ENCODE measurements around the gene SRPK1. TPM values are rescaled to one million over a fixed set of nuclear protein-coding genes. Genes with fewer than 3 reads are reported as not detected.

Gene SRPK1
- total and polyA plus RNA-seq, 2 of the 8 experiments (the other 6 are each of a cell fraction or from before 2014, with no cell fraction given) = 25.7 to 116 TPM

- no peaks in the 10 kb centered on the region for H3K79me1 ChIP-seq (ENCODE audit: low read depth, low read length)
- H2AFZ ChIP-seq (ENCODE audit: low read length) = no peak overlapping the region
- no peak for FAIRE-seq
- peaks cover 0 to 3% (median 0%) of the 10 kb centered on the region in 4 experiments; a peak in 2 of 7 replicates for H3K27me3 ChIP-seq (replicated peaks in 1 of 4; ENCODE audit: control insufficient read depth in 3 of 4, extremely low read depth in 1 of 4, insufficient read depth in 3 of 4, low read length in 3 of 4)
- H3K4me2 ChIP-seq (ENCODE audit: insufficient read depth in 1 of 2, low read depth in 2 of 2, low read length in 2 of 2) = no peak overlapping the region
- H2BK12ac ChIP-seq (ENCODE audit: low read depth, low read length) = no peak overlapping the region
- no peaks in the 10 kb centered on the region for H3K36me3 ChIP-seq (ENCODE audit: control insufficient read depth in 2 of 4, insufficient read depth in 4 of 4, low read length in 3 of 4)
- peaks cover 0 to 6% (median 1%) of the 10 kb centered on the region in 4 experiments; a peak in 5 of 7 replicates for H3K4me1 ChIP-seq (replicated peaks in 1 of 4; ENCODE audit: control insufficient read depth in 3 of 4, insufficient read depth in 4 of 4, low read length in 3 of 4)
- 75% methylated on average over 2 of the region's 2 CpGs; no CpG with 5 or more reads in 1 of the 2 experiments for WGBS, 2 experiments (ENCODE audit: extremely low coverage in 1 of 2, insufficient coverage in 1 of 2, insufficient read length in 1 of 2, insufficient replicate concordance in 2 of 2, low coverage in 1 of 2, low lambda C conversion rate in 2 of 2, missing lambda C conversion rate in 1 of 2)
- H3K18ac ChIP-seq (ENCODE audit: extremely low read depth, low read length) = no peak overlapping the region
- H3K4me3 ChIP-seq (ENCODE audit: extremely low read depth in 1 of 4, insufficient read depth in 2 of 4, low read depth in 3 of 4, low read length in 4 of 4) = no peak overlapping the region
- no peak overlapping the region for H2BK5ac ChIP-seq (ENCODE audit: low read depth, low read length)
- ChIA-PET POLR2A (ENCODE audit: partially characterized antibody) (interaction anchor here (0.6 kb wide), 1 partner anchor 105 kb away, joined by 5 read pairs; no protein-coding TSS in a partner anchor), CTCF (ENCODE audit: partially characterized antibody) (interaction anchor here (0.8 to 1.6 kb wide), 2 partner anchors 17 to 23 kb away, joined by 3 to 4 read pairs; no protein-coding TSS in a partner anchor)
- H2AK5ac ChIP-seq (ENCODE audit: low read depth, low read length) = no peak overlapping the region
- no peak overlapping the region for H3K56ac ChIP-seq (replicated peaks; ENCODE audit: insufficient read length, low read depth, low read length)
- no peak overlapping the region for H2BK15ac ChIP-seq (ENCODE audit: low read length)
- H3K23ac ChIP-seq (ENCODE audit: insufficient read length) = no peak overlapping the region
- no peak overlapping the region for H2BK120ac ChIP-seq (replicated peaks; ENCODE audit: low read depth, low read length)
- no peak overlapping the region for H4K91ac ChIP-seq (replicated peaks; ENCODE audit: insufficient read length, low read length)
- H4K20me1 ChIP-seq (replicated peaks in 1 of 2; ENCODE audit: control insufficient read depth in 1 of 2, insufficient read depth in 2 of 2, low read length in 2 of 2) = no peaks in the 10 kb centered on the region
- no peak overlapping the region for H4K8ac ChIP-seq (ENCODE audit: extremely low read depth, insufficient read depth, low read length)
- no peaks in the 10 kb centered on the region for H3K79me2 ChIP-seq (ENCODE audit: control insufficient read depth in 1 of 2, insufficient read depth in 2 of 2, low read length in 2 of 2)
- no peak overlapping the region for H3K9ac ChIP-seq (replicated peaks in 1 of 4; ENCODE audit: extremely low read depth in 1 of 4, low read depth in 3 of 4, low read length in 3 of 4)
- H3K9me3 ChIP-seq (ENCODE audit: insufficient read depth in 2 of 2, low read depth in 1 of 2, low read length in 1 of 2) = no peaks in the 10 kb centered on the region
- peaks cover 2% of the 10 kb centered on the region; the same call in 1 of the 2 replicates for H3K23me2 ChIP-seq (ENCODE audit: low read depth, low read length)
- no peak overlapping the region for H3K4ac ChIP-seq (replicated peaks; ENCODE audit: insufficient read length, low read depth, low read length)
- no peak overlapping the region for H2BK20ac ChIP-seq (ENCODE audit: low read length)
- no peak overlapping the region for H4K5ac ChIP-seq (ENCODE audit: insufficient read length, low read depth, low read length)
- no peak overlapping the region for H3K27ac ChIP-seq (ENCODE audit: low read depth, low read length)
- DNase-seq (ENCODE audit: low read depth in 1 of 2, low spot score in 2 of 2) = no peak
- H3K14ac ChIP-seq (ENCODE audit: insufficient read length) = no peak overlapping the region
- TF ChIP-seq CTCF (IDR thresholded peaks at IDR 0.05; ENCODE audit: control extremely low read depth in 1 of 3, insufficient read depth in 1 of 3, low read depth in 1 of 3, low read length in 3 of 3) (no peak), HDAC2 (IDR thresholded peaks at IDR 0.05; ENCODE audit: borderline replicate concordance in 1 of 2, low read depth in 2 of 2, low read length in 2 of 2) (no peak), KDM5A (IDR thresholded peaks at IDR 0.05; ENCODE audit: low read length) (no peak), RXRA (IDR thresholded peaks at IDR 0.05; ENCODE audit: insufficient read depth, low read depth, low read length) (no peak), CTBP2 (IDR thresholded peaks at IDR 0.05; ENCODE audit: borderline replicate concordance, insufficient read depth, insufficient read length, low read length) (no peak), CHD2 (IDR thresholded peaks at IDR 0.05; ENCODE audit: low read length) (no peak), CBX5 (IDR thresholded peaks at IDR 0.05; ENCODE audit: low read depth, low read length) (no peak), SAP30 (IDR thresholded peaks at IDR 0.05; ENCODE audit: insufficient read depth, insufficient replicate concordance, low read length) (no peak)
Measured at GRCh38 chr6:35933844-35934243, 12.9 kb upstream of the SRPK1 start.
